H1 (cell line): ENCODE measurements around the gene TEAD1. TPM values are rescaled to one million over a fixed set of nuclear protein-coding genes. Genes with fewer than 3 reads are reported as not detected.

Experiments used
- CTCF ChIA-PET: fragments of 300-600 bp; sonication (Branson Sonifier 250); formaldehyde crosslinking; loops from one replicate; lab custom pipeline; 2021; ENCODE audit not compliant: partially characterized antibody; lab: Charles Lee
- POLR2A ChIA-PET: fragments of 300-600 bp; sonication (Branson Sonifier 250); formaldehyde crosslinking; loops from one replicate; lab custom pipeline; 2021; ENCODE audit warnings: inconsistent platforms; ENCODE audit not compliant: partially characterized antibody; lab: Charles Lee
- DNase-seq, 2 experiments: peaks; one replicate each; pipeline versions ENCODE4 v3.0.0 to v3.0.0-alpha.2; 2010 to 2022; ENCODE audit warnings: low spot score in 2 of 2, low read depth in 1 of 2, mixed read lengths in 1 of 2
- FAIRE-seq: peaks from 2 replicates; lab custom pipeline; 2011; peaks lifted over from hg19 to GRCh38; lab: Jason Lieb, UNC
- H2AFZ ChIP-seq: 2 replicates; pipeline ENCODE4 v1.8.1; 2012; ENCODE audit warnings: low read length, inconsistent platforms
- H2AK5ac ChIP-seq: 2 replicates; pipeline ENCODE4 v1.6.1; 2013; ENCODE audit warnings: low read depth, low read length
- H2BK120ac ChIP-seq: replicated peaks from 2 replicates; pipeline ENCODE3; 2013; ENCODE audit warnings: low read depth, low read length, inconsistent platforms
- H2BK12ac ChIP-seq: 2 replicates; pipeline ENCODE4 v1.6.1; 2013; ENCODE audit warnings: low read depth, low read length
- H2BK15ac ChIP-seq: 2 replicates; pipeline ENCODE4 v1.6.1; 2013; ENCODE audit warnings: low read length
- H2BK20ac ChIP-seq: 2 replicates; pipeline ENCODE4 v1.6.1; 2013; ENCODE audit warnings: low read length
- H2BK5ac ChIP-seq: 2 replicates; pipeline ENCODE4 v1.6.1; 2013; ENCODE audit warnings: low read depth, low read length
- H3K14ac ChIP-seq: 2 replicates; pipeline ENCODE4 v1.6.1; 2013; ENCODE audit warnings: inconsistent platforms; ENCODE audit not compliant: insufficient read length
- H3K18ac ChIP-seq: 2 replicates; pipeline ENCODE4 v1.6.1; 2013; ENCODE audit warnings: low read length; ENCODE audit errors: extremely low read depth
- H3K23ac ChIP-seq: 2 replicates; pipeline ENCODE4 v1.6.1; 2013; ENCODE audit warnings: inconsistent platforms; ENCODE audit not compliant: insufficient read length
- H3K23me2 ChIP-seq: 2 replicates; pipeline ENCODE4 v1.6.1; 2013; ENCODE audit warnings: low read depth, low read length
- H3K27ac ChIP-seq: 2 replicates; pipeline ENCODE4 v1.6.1; 2011; ENCODE audit warnings: low read depth, low read length, inconsistent platforms
- H3K27me3 ChIP-seq, 4 experiments: replicated peaks in 1 of 4; 1 replicate in 1 of 4; 2 replicates in 3 of 4; pipeline versions ENCODE4 v1.6.1 to v1.8.1; 2011 to 2013; ENCODE audit warnings: low read length in 3 of 4, mild to moderate bottlenecking in 3 of 4, inconsistent platforms in 2 of 4, mixed read lengths in 2 of 4, moderate library complexity in 1 of 4; ENCODE audit not compliant: control insufficient read depth in 3 of 4, insufficient read depth in 3 of 4; ENCODE audit errors: extremely low read depth in 1 of 4
- H3K36me3 ChIP-seq, 4 experiments: 2 replicates each; pipeline versions ENCODE4 v1.6.1 to v1.8.1; 2011 to 2013; ENCODE audit warnings: mild to moderate bottlenecking in 4 of 4, low read length in 3 of 4, moderate library complexity in 2 of 4, control low read depth in 1 of 4, inconsistent platforms in 1 of 4; ENCODE audit not compliant: insufficient read depth in 4 of 4, control insufficient read depth in 2 of 4
- H3K4ac ChIP-seq: replicated peaks from 2 replicates; pipeline ENCODE3; 2013; ENCODE audit warnings: low read length, low read depth, mixed read lengths, inconsistent platforms; ENCODE audit not compliant: insufficient read length
- H3K4me1 ChIP-seq, 4 experiments: replicated peaks in 1 of 4; 1 replicate in 1 of 4; 2 replicates in 3 of 4; pipeline versions ENCODE4 v1.6.1 to v1.8.1; 2011 to 2013; ENCODE audit warnings: low read length in 3 of 4, inconsistent platforms in 2 of 4, mixed read lengths in 1 of 4; ENCODE audit not compliant: insufficient read depth in 4 of 4, control insufficient read depth in 3 of 4
- H3K4me2 ChIP-seq, 2 experiments: 2 replicates each; pipeline versions ENCODE4 v1.6.1 to v1.8.1; 2011 to 2013; ENCODE audit warnings: low read depth in 2 of 2, low read length in 2 of 2, control low read depth in 1 of 2, inconsistent platforms in 1 of 2, mild to moderate bottlenecking in 1 of 2; ENCODE audit not compliant: insufficient read depth in 1 of 2
- H3K4me3 ChIP-seq, 4 experiments: fragments of 200-600, 300-600 bp in 1 of 4; sonication (generic), shearing (Covaris generic), sonication (Bioruptor Twin) in 1 of 4; 2 replicates each; pipeline versions ENCODE4 v1.5.1 to v1.8.1; 2011 to 2016; ENCODE audit warnings: low read length in 4 of 4, low read depth in 3 of 4, control low read depth in 2 of 4, inconsistent platforms in 2 of 4, mild to moderate bottlenecking in 2 of 4, mixed read lengths in 1 of 4, moderate library complexity in 1 of 4; ENCODE audit not compliant: insufficient read depth in 2 of 4; ENCODE audit errors: extremely low read depth in 1 of 4
- H3K56ac ChIP-seq: replicated peaks from 2 replicates; pipeline ENCODE3; 2013; ENCODE audit warnings: low read depth, mild to moderate bottlenecking, mixed read lengths, low read length, inconsistent platforms; ENCODE audit not compliant: insufficient read length
- H3K79me1 ChIP-seq: 2 replicates; pipeline ENCODE4 v1.6.1; 2013; ENCODE audit warnings: low read depth, low read length, control low read depth
- H3K79me2 ChIP-seq, 2 experiments: 2 replicates each; pipeline versions ENCODE4 v1.6.1 to v1.8.1; 2012 to 2013; ENCODE audit warnings: low read length in 2 of 2, mild to moderate bottlenecking in 2 of 2, inconsistent platforms in 1 of 2; ENCODE audit not compliant: insufficient read depth in 2 of 2, control insufficient read depth in 1 of 2
- H3K9ac ChIP-seq, 4 experiments: replicated peaks in 1 of 4; 1 replicate in 1 of 4; 2 replicates in 3 of 4; pipeline versions ENCODE4 v1.6.1 to v1.8.1; 2011 to 2013; ENCODE audit warnings: low read depth in 3 of 4, low read length in 3 of 4, control low read depth in 2 of 4, mild to moderate bottlenecking in 2 of 4, moderate library complexity in 2 of 4, inconsistent platforms in 1 of 4; ENCODE audit errors: extremely low read depth in 1 of 4
- H3K9me3 ChIP-seq, 2 experiments: 2 replicates each; pipeline versions ENCODE4 v1.6.1 to v1.8.1; 2012 to 2013; ENCODE audit warnings: mild to moderate bottlenecking in 2 of 2, moderate library complexity in 2 of 2, control low read depth in 1 of 2, inconsistent platforms in 1 of 2, low read depth in 1 of 2, low read length in 1 of 2, mixed read lengths in 1 of 2; ENCODE audit not compliant: insufficient read depth in 2 of 2
- H4K20me1 ChIP-seq, 2 experiments: replicated peaks in 1 of 2; 2 replicates each; pipeline versions ENCODE3 to v1.8.1; 2011 to 2013; ENCODE audit warnings: inconsistent platforms in 2 of 2, low read length in 2 of 2, mild to moderate bottlenecking in 1 of 2; ENCODE audit not compliant: insufficient read depth in 2 of 2, control insufficient read depth in 1 of 2
- H4K5ac ChIP-seq: 2 replicates; pipeline ENCODE4 v1.6.1; 2013; ENCODE audit warnings: low read length, low read depth, mixed read lengths, inconsistent platforms; ENCODE audit not compliant: insufficient read length
- H4K8ac ChIP-seq: 2 replicates; pipeline ENCODE4 v1.8.0; 2013; ENCODE audit warnings: mild to moderate bottlenecking, moderate library complexity, low read length, inconsistent platforms; ENCODE audit not compliant: insufficient read depth; ENCODE audit errors: extremely low read depth
- H4K91ac ChIP-seq: replicated peaks from 2 replicates; pipeline ENCODE3; 2013; ENCODE audit warnings: low read length, mixed read lengths, inconsistent platforms; ENCODE audit not compliant: insufficient read length
- ASH2L ChIP-seq: fragments of 200-600, 300-600 bp; sonication (generic); IDR thresholded peaks from one replicate; pipeline ENCODE4 v1.7.1; 2017; ENCODE audit warnings: low read length
- ATF3 ChIP-seq: IDR thresholded peaks from 2 replicates; pipeline ENCODE4 v1.6.1; 2011; ENCODE audit warnings: low read depth, mild to moderate bottlenecking, low read length; ENCODE audit not compliant: insufficient read depth
- CTBP2 ChIP-seq: IDR thresholded peaks from 2 replicates; pipeline ENCODE4 v1.7.0; 2011; ENCODE audit warnings: borderline replicate concordance, mild to moderate bottlenecking, moderate library complexity, mixed read lengths, low read length; ENCODE audit not compliant: insufficient read depth, insufficient read length
- EZH2 ChIP-seq: fragments of 200-600 bp; sonication (generic); IDR thresholded peaks from 2 replicates; pipeline ENCODE4 v1.7.1; 2012; ENCODE audit warnings: low read depth, mild to moderate bottlenecking, moderate library complexity, low read length, inconsistent platforms; ENCODE audit not compliant: severe bottlenecking
- POLR2A ChIP-seq, 2 experiments: IDR thresholded peaks; 1 replicate in 1 of 2; 2 replicates in 1 of 2; pipeline ENCODE4 v1.6.1; 2011; ENCODE audit warnings: low read depth in 2 of 2, low read length in 2 of 2, mild to moderate bottlenecking in 2 of 2; ENCODE audit errors: control extremely low read depth in 1 of 2
- POU5F1 ChIP-seq: IDR thresholded peaks from 2 replicates; pipeline ENCODE4 v1.6.1; 2011; ENCODE audit warnings: low read depth, mild to moderate bottlenecking, low read length, moderate library complexity
- SIX5 ChIP-seq: IDR thresholded peaks from 2 replicates; pipeline ENCODE4 v1.6.1; 2011; ENCODE audit warnings: mild to moderate bottlenecking, low read depth, low read length
- SP1 ChIP-seq: IDR thresholded peaks from 2 replicates; pipeline ENCODE4 v1.6.1; 2011; ENCODE audit warnings: low read depth, low read length
- SP2 ChIP-seq: IDR thresholded peaks from 2 replicates; pipeline ENCODE4 v1.6.1; 2012; ENCODE audit warnings: mild to moderate bottlenecking, low read length, inconsistent platforms
- SRF ChIP-seq: IDR thresholded peaks from 2 replicates; pipeline ENCODE4 v1.6.1; 2011; ENCODE audit warnings: mild to moderate bottlenecking, low read depth, low read length, moderate library complexity
- SUZ12 ChIP-seq: fragments of 200-600 bp; sonication (generic); IDR thresholded peaks from 2 replicates; pipeline ENCODE4 v1.6.1; 2012; ENCODE audit warnings: mild to moderate bottlenecking, inconsistent platforms, low read length, moderate library complexity, mixed read lengths
- USF2 ChIP-seq: IDR thresholded peaks from 2 replicates; pipeline ENCODE4 v1.6.1; 2011; ENCODE audit warnings: low read length, improper control_type of control experiment
- WGBS, 2 experiments: shearing (Covaris generic) in 1 of 2; methylation state at CpG; one replicate each; pipeline versions ENCODE4 v1.1.6 to v1.1.7; 2013 to 2015; ENCODE audit warnings: low lambda C conversion rate in 2 of 2, mixed read lengths in 2 of 2, inconsistent platforms in 1 of 2, low coverage in 1 of 2, missing lambda C conversion rate in 1 of 2; ENCODE audit not compliant: insufficient replicate concordance in 2 of 2, insufficient coverage in 1 of 2, insufficient read length in 1 of 2; ENCODE audit errors: extremely low coverage in 1 of 2, missing lambda C conversion rate in 1 of 2; 5-methylcytosine and 5-hydroxymethylcytosine counted together
- polyA plus RNA-seq, 7 experiments: library from polyadenylated mRNA; depleted of rRNA in 3 of 7; stranded (reverse) in 5 of 7; unstranded in 2 of 7; fragments of >200 nt in 5 of 7; fragments of 200-250 nt in 2 of 7; gene quantifications; 1 replicate in 5 of 7; 2 replicates in 1 of 7; 4 replicates in 1 of 7; pipeline versions ENCODE4 v1.2.1 to v1.2.3, GENCODE V29; 2011 to 2013; ENCODE audit warnings: missing spikeins in 2 of 7, mixed read lengths in 2 of 7
- total RNA-seq: library from RNA; stranded (reverse); fragmentation: NEBNext Ultra II Directional; extraction: Animal tissue kit (Norgen Biotek cat#: 25700); gene quantifications from 2 replicates; pipeline ENCODE4 v1.2.1, GENCODE V29; 2021

Gene TEAD1
- total and polyA plus RNA-seq, 2 of the 8 experiments (the other 6 are each of a cell fraction or from before 2014, with no cell fraction given): 15.6 to 67.4 TPM

GRCh38 chr11:12731841-12732336, 57.7 kb downstream of the TEAD1 start:
- H3K23me2 ChIP-seq: no peaks in the 10 kb centered on the region
- H4K91ac ChIP-seq: no peak overlapping the region
- H2AFZ ChIP-seq: no peak overlapping the region
- H2AK5ac ChIP-seq: no peak overlapping the region
- H3K27me3 ChIP-seq: peaks cover 0 to 1% (median 0%) of the 10 kb centered on the region in 4 experiments; a peak in 2 of 7 replicates
- H3K79me1 ChIP-seq: peaks cover 4% of the 10 kb centered on the region
- no peak overlapping the region for H3K23ac ChIP-seq
- CTCF ChIA-PET: interaction anchor here (0.7 to 1.7 kb wide), 4 partner anchors 10 to 246 kb away, joined by 3 to 7 read pairs (median 4); no protein-coding TSS in a partner anchor
- H2BK120ac ChIP-seq: no peak overlapping the region
- no peak overlapping the region for H4K5ac ChIP-seq
- H3K27ac ChIP-seq: no peak overlapping the region
- no peak overlapping the region for H2BK5ac ChIP-seq
- DNase-seq: no peak
- H3K79me2 ChIP-seq: peaks cover 6 to 93% of the 10 kb centered on the region in 2 experiments
- H2BK12ac ChIP-seq: no peak overlapping the region
- peaks cover 0 to 30% of the 10 kb centered on the region in 2 experiments for H4K20me1 ChIP-seq
- no peak for FAIRE-seq
- H4K8ac ChIP-seq: no peak overlapping the region
- no peak overlapping the region for H3K4me3 ChIP-seq
- no peak overlapping the region for H3K18ac ChIP-seq
- no peak overlapping the region for H3K4ac ChIP-seq
- H3K9me3 ChIP-seq: no peaks in the 10 kb centered on the region
- H3K36me3 ChIP-seq: no peaks in the 10 kb centered on the region
- peaks cover 0 to 8% (median 0%) of the 10 kb centered on the region in 4 experiments; a peak in 1 of 7 replicates for H3K4me1 ChIP-seq
- H3K56ac ChIP-seq: no peak overlapping the region
- no peak overlapping the region for H3K14ac ChIP-seq
- POLR2A ChIA-PET: interaction anchor here (0.6 to 1.6 kb wide), 2 partner anchors 11 to 51 kb away, joined by 3 to 4 read pairs; no protein-coding TSS in a partner anchor
- WGBS, 2 experiments: 83% methylated on average over 3 of the region's 3 CpGs; no CpG with 5 or more reads in 1 of the 2 experiments
- no peak overlapping the region for H2BK20ac ChIP-seq
- H3K4me2 ChIP-seq: no peak overlapping the region
- no peak overlapping the region for H2BK15ac ChIP-seq
- H3K9ac ChIP-seq: no peak overlapping the region
- no peak for TF ChIP-seq EZH2
- no peak for TF ChIP-seq ATF3
- TF ChIP-seq SP1: no peak
- no peak for TF ChIP-seq SP2
- TF ChIP-seq ASH2L: no peak
- TF ChIP-seq USF2: no peak
- TF ChIP-seq POU5F1: no peak
- TF ChIP-seq SIX5: no peak
- TF ChIP-seq SRF: no peak
- no peak for TF ChIP-seq CTBP2
- no peak for TF ChIP-seq POLR2A (IDR thresholded peaks at IDR 0.05; ENCODE audit: control extremely low read depth in 1 of 2, low read depth in 2 of 2, low read length in 2 of 2)
- TF ChIP-seq SUZ12: no peak
